ENCODE measurements around the gene PLEKHH3. TPM values are rescaled to one million over a fixed set of nuclear protein-coding genes. Genes with fewer than 3 reads are reported as not detected.
"Not testable (repeated sequence)": the region's sequence is repeated elsewhere in the genome, so short reads cannot be mapped to it uniquely, and the experiment has no call there.

PLEKHH3 gene
- total RNA-seq, 1 experiment from 2014 or later: 17.8 TPM

DNA sequence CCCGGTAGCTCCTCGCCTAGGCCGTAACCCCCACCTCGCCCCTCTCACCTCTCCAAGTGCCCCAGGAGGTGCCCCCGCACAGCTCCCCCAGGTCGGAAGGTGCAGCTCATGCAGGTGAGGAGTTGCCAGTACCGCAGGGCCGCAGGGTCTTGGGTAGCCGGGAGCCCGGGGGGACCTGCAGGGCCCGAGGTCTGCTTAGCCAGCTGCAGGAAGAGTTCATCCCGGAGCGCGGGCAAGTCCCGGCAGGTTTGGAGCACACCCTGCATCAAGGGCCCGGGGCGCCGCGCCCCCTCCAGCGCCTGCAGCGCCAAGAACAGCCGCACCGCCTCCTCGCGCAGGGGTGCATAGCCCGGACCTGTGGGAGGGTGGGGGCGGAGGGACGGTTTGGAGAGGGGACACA lies 4.8 kb downstream of the PLEKHH3 start:
- DNase-seq (ENCODE audit: low read depth): no peak

DNA sequence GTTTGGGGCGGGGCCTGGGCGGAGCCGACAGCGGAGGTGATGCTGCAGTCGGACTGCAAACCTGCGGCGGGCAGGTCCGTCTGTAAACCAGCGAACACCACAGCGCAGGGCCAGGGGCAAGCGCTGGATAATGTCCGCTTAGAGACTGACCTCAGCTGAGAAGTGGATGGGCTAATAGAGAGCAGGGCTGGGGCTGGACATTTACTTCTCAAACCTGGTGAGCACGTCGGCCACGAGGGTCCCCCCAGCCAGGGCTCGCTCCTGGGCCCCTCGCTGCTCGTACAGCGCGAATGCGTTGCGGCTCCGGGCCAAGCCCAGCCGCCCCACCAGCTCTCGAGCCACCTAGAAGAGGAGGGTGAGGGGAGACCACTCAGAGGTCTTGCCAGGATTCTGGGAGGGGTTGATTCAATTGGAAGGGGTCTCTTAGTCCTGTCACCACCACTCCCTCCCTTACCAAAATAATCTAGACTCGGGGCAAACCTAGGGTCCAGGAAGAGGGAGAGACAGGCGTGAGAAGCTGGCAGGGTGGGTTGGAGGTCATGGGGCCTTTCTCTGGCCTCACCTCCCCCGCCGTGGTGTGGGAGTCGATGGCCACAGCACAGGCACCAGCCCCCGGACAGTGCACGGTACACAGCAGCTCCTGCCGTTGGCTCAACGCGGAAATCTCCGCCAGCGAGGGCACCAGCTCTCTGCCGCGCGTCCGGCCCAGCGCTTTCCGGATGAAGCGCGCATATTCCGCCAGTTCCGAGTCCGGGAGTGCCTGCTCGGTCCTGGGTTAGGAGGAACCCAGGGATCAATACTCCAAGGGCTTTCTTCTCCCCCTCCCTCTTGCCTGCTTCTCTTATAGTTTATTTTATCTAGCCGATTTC lies 5.8 kb downstream of the PLEKHH3 start:
- DNase-seq (ENCODE audit: low read depth): no peak

DNA sequence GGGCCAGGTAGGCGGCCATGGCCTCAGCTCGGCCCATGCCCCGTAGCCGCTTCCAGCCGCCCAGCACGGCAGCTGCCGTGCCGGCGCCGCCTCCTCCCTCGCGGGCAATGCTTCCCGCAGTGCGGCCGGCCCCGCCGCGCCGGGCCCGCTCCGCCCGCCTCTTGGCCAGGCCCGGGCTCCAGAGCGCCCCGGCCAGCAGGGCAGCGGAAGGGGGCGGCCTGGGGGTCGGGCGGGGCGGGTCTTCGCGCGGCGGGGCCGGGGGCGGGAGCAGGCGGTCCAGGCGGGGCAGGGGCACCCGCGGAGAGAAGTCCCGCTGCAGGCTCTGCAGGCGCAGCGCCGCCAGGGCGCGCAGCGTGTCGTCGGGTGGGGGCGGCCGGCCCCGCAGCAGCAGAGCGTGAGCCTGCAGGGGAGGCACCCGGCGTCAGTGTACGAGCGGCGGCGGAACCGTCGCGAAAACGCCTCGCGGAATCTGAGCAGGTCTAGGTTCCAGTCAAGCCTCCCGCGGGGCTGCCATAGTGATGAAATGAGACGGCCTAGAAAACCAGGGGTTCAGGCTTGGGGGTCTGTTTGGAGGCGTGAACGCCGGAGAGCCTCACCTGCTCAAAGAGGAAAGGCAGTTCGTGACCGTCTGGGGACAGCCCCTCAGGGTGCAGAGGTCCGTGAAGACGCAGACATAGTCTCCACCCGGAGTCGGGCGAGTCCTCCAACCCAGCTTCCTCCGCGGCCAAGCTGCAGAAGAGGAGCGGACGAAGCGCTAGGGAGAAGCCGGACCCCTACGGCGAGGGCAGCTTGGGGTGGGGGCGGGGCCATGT lies 6.6 kb downstream of the PLEKHH3 start:
- DNase-seq (ENCODE audit: low read depth): no peak

DNA sequence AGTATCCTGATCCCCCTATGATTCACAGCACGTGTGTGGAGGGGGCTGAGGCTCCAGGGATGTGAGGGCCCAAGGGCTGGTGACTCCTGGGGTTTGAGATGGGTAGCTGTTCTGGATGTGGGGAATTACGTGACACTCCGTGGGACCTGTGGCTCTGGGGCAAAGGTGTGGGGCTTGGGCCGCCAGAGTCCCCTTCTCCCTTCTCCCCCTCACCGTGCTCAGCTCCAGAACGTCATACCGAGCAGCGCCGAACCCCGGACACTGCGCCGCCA lies 7.2 kb downstream of the PLEKHH3 start:
- no peak for DNase-seq (ENCODE audit: low read depth)

DNA sequence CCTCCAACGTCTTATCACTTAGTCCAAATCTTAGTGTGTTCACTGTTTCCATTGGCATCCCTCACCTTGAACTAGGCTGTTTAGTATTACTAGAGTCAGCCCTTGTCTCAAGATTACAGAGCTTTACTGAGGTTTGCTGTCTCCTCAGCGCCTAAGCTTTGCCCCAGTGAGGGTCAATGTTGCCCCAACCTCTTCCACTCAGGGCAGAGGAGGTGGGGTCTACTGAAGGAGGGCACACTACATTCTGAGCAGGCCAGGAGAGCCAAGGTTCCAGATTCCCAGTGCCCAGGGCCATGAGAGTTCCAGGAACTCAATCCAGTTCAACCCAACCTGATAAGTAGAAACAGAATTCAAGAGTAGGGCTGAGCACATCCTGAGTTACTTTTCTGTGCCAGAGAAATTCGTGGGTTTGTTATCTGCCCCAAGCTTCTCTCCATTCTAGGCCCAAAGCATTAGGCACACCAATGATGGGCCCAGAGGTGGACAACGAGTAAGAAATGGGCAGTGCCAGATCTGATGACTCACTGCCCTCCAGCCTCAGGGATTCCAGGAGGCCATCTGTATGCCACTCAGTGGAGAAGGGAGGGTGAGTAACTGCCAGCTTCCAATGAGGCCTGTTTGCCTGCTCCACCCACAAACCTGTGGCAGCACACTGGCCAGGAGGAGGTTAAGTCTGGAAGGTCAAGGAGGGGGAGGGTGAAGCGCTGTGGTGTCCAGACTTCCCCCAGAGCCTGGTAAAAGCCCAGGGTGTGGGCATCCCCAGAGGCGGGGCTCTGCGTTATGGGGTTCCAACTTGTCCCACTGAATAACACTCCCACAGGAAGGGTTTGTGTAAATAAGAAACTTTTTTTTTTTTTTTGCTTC lies 9.5 kb downstream of the PLEKHH3 start:
- DNase-seq (ENCODE audit: low read depth): peak; percentile 98

DNA sequence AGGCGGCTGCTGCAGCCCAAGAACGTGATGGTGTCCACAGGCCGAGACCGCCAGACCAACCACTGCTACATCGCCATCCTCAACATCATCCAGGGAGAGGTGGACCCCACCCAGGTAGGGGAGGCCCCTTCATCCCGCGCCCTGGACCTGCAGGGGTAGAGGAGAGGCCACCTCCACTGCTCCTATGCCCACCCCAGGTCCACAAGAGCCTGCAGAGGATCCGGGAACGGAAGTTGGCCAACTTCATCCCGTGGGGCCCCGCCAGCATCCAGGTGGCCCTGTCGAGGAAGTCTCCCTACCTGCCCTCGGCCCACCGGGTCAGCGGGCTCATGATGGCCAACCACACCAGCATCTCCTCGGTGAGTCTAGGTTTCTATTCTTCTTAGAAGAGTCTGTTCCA lies 10.7 kb downstream of the PLEKHH3 start:
- not testable (repeated sequence) for DNase-seq (ENCODE audit: low read depth)

DNA sequence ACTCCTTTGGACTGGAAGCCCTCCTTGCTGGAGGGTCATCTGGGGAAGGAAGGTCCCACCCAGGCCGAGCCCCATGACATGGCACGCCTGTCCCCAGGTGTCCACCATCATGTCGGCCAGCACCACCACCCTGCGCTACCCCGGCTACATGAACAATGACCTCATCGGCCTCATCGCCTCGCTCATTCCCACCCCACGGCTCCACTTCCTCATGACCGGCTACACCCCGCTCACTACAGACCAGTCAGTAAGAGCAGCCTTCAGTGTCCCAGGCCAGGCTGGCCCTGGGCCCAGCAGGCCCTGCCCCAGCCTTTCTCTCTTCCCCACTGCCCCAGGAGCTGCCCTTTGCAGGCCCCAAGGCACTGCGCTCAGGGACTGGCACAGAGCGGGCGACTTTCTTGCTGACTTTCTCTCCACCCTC lies 11.2 kb downstream of the PLEKHH3 start:
- DNase-seq (ENCODE audit: low read depth): no peak

DNA sequence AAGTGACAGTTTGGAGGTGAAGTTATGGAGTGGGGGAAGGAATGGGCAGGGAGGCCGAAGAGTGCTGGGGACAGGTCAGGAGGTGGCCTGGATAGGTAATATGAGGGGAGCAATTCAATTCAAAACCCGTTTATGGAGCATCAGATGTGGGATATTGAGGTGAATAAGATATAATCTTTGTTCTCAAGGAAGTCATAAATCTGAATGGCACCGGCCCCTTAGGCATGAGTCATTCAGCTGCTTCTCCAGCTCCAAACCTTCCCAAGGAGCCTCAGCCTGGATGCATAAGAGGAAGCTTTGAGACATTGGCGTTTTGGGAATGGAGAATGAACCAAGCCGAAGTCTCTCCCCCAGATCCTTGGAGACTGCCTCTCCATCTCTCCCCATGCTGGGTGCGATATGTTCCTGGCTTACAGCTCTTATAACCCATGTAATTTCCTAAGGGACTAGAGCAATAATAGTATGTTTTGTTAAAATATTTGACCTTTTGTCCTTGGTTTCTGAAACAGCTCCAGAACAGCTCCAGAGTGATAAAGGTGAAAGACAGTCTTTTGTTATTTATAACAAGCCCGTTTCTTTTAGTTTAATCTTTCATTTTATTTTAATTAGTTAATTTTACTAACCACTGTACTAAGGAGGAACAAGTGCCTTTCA lies 16.0 kb downstream of the PLEKHH3 start:
- DNase-seq (ENCODE audit: low read depth): peak; percentile 91

DNA sequence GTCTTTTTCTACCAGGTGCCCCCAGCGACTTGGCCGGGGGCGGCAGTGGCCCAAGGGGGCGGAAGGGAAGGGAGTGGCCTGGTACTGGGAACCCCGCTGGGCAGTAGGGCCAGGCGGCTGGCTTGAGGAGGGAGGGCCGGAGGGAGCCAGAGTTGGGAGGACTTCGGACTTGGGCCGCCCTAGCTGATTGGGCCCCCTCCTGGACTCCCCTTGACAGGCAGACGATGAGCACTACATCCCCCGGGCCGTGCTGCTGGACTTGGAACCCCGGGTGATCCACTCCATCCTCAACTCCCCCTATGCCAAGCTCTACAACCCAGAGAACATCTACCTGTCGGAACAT lies 16.9 kb downstream of the PLEKHH3 start:
- not testable (repeated sequence) for DNase-seq (ENCODE audit: low read depth)

DNA sequence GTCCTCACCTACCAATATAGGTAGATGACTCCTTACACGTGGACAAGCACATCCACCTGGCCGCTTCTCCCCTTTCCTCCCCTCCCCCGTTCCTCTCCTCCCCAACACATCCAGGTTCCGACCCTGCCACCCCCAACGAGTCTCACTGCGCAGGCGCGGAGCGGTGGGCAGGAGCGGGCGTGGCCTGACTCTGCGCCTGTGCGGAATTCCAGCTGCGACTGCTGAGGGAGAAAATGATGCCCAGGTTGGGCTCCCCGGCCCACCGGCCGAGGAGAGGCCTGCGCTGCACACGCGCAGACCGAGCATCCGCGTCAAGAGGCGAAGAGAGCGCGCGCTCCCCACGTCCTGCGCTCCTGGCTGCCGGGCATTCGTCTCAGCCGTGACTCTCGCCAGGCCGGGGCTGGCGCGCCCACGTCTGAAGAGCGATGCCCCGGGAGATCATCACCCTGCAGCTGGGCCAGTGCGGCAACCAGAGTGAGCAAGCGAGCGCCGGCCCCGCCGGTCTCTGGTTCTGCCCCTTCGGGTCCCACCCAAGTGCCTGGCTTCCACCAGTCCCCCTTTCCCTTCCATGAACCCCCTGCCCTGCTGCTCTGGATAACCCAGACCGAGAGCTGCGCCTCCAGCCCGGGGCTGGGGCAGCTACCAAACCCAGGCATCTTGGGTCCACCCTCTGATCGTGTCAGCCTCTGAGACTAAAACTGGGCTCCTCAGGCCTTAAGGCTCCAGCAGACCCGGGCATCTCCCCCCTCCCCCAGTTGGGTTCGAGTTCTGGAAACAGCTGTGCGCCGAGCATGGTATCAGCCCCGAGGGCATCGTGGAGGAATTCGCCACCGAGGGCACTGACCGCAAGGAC lies 17.5 kb downstream of the PLEKHH3 start, which contains the start of gene TUBG2:
Gene TUBG2, plus strand, starts transcription at position 206 of the 853 bp plus-strand sequence. Its CDS starts 220 bp downstream, at position 426.
- peak; percentile 87 for DNase-seq (ENCODE audit: low read depth)

DNA sequence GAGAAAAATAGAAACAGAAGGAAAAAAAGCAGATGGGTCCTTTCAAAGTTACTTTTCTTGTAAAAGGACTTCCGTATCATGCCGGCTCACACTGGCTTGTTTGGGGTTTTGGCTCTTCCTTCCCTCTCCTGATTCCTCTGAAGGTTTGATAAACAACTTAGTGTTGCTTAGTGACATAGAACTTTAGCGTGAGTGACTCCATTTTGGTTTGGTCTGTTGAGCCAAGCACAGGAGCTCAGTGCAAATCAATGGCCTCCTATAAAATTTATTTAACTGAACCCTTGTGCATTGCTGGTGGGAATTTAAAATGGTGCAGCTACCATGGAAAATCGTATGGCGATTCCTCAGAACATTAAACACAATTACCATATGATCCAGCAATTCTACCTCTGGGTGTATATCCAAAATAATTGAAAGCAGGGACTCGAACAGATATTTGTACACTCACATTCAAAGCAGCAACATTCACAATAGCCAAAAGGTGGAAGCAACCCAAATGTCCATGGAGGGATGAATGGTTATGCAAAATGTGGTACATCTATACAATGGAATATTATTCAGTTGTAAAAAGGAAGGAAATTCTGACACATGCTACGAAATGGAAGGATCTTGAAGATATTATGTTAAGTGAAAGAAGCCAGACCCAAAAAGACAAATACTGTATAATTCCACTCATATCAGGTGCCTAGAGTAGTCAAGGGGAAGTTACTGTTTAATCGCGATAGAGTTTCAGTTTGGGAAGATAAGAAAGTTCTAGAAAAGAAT lies 18.8 kb downstream of the PLEKHH3 start:
- DNase-seq (ENCODE audit: low read depth): no peak

DNA sequence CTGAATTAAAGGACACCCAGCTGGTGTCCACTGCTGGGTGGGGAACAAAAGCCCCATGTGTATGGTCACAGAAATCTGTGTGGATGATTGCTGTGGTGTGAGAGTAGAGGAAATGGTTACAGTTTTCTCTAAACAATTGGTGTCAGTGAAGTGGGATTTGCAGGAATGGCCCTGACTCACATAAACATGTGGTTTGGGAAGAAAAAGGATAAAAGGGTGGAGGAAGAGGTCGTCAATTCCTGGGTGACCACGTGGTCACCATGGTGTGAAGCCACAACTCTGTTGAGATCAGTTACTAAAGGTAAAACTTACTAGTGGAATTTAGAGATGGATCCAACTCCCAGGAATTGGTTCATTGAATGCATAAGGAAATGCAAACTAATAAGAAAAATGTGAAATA lies 21.3 kb downstream of the PLEKHH3 start:
- DNase-seq (ENCODE audit: low read depth): peak; percentile 90

DNA sequence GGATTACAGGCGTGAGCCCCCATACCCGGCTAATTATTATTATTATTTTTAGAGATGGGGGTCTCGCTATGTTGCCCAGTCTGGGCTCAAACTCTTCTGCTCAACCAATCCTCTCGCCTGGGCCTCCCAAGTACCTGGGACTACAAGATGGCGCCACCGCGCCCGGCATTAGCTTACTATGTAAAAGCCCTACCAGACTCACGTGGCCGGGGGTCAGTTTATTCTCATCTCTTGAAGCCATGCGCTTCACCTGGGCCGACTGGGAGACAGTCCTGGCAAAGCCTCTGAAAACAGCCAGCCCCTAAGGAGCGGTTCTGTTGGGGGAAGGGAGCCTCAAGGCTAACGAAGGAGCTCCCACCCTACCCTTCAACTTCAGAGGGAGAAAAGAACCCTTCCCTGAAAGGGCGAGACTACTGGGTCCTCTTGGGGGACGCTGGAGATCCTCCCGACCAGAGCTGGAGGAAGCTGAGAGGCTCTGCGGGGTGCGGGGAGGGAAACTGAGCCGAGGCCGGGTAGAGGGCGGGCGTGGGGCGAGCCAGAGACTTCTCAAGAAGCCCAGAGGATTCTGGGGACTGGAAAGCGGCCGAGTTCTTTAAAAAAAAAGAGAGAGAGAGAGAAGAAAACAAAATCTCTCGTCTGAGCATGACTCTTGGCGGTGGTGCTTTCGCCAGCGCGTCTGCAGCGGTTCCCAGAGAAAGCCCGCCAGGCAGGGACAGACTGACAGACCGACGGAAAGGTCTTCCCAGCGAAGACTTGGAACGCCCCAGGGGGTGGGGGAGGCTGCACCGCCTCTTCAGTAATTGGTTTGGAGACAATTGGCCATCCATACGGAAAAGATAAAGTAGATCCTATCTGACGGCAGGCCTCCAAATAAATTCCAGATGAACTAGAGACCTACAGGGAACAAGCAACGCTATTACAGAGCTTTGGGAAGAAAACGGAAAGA lies 23.3 kb downstream of the PLEKHH3 start:
- peak; percentile 66 for DNase-seq (ENCODE audit: low read depth)

DNA sequence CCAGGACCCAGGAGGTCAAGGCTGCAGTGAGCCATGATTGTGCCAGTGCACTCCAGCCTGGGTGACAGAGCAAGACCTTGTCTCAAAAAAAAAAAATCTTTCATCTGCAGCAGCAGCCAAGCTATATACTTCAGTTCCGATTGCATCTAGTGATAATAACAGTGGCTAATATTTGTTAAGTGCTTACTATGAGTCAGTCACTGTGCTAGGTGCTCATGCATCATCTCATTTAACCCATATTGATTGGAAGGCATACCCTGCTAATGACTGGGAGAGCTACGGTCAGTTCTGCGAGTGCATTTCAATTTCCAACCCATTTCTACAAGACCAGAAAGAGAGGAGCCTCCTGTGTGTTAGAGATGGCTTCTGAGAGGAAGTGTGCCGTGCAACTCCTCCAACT lies 25.4 kb downstream of the PLEKHH3 start:
- DNase-seq (ENCODE audit: low read depth): no peak

DNA sequence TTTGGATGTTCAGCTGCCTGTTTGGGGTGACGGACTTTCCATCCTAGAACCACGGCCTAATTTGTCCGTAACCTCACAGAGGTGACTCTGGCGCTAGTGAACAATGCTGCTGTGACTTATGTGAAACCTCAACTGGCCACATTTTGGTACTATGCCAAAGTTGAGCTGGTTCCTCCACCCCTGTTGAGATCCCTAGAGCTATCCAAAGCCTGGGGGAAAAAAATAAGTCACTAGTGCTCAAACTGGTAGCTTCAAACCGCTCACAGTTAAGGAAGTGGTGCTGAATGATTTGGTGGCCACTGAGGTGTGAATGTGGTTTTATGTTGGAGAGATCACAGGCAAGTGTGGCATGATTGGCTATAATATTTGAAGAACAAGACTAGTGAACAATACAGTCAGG lies 29.0 kb downstream of the PLEKHH3 start:
- peak; percentile 53 for DNase-seq (ENCODE audit: low read depth)

DNA sequence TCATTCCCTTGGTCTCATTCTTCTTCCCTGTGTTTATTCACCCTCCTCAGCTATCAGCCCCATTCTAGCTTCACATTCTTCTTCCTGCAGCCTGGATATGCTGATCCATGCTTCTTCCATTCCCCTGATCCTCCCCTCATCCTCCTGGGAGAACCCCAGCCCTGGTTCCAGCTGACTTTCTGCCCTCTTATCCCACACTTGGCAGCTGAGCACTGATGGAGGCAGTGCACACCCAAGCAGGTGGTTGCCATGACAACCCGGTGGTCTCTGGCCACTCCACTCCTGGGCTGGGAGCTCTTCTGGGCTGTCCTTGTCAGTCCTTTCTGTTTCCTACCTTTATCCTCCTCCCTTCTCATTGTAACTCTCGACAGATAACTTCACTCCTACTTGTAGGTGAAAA lies 34.5 kb downstream of the PLEKHH3 start:
- no peak for DNase-seq (ENCODE audit: low read depth)

DNA sequence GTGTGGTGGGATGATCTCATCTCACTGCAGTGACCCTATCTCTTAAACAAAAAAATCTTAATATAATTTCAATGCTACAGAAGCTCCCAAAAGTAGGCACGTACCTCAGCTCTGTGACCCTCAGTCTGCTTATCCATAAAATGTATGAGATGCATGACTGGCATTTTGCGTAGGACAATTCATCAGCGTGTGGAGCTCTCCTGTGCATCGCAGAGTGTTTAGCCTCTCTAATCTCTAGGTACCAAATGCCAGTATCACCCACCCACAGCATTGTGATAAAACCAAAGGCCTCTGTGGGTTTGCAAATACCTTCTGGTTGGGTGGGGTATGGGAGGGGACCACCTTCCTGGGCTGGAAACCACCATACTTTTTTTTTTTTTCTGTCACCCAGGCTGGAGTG lies 36.7 kb downstream of the PLEKHH3 start:
- DNase-seq (ENCODE audit: low read depth): no peak

DNA sequence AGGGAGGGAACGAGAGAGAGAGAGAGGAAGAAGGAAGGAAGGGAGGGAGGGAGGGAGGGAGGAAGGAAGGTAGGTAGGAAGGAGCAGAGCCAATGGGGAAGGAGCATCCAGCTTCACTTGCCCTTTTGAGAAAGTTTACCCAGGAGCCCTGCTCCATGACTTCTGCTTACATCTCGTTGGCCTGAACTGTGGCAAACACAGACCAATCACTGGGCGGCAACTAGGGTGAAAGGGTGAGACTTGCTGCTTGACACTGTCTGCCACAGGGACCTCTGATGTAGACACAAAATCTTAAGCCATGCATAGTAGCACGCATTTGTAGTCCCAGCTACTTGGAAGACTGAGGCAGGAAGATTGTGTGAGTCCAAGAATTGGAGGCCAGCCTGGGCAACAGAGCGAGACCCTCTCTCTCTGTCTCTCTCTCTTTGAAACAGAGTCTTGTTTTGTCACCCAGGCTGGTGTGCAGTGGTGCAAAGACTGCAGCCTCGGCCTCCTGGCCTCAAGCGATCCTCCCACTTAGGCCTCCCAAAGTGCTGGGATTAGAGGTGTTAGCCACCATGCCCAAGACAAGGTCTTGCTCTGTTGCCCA lies 37.2 kb downstream of the PLEKHH3 start:
- no peak for DNase-seq (ENCODE audit: low read depth)
